G401 (cell line): Measurements from ENCODE around the gene ILKAP. TPM values are rescaled to one million over a fixed set of nuclear protein-coding genes. Genes with fewer than 3 reads are reported as not detected.

ENCODE experiments used
- DNase-seq: peaks from one replicate; pipeline ENCODE4 v3.0.0-alpha.2; 2015; ENCODE audit warnings: low spot score
- in situ Hi-C: cut with HindIII; loops from 2 replicates; pipeline ENCODE4 v1.10.0; 2016; ENCODE audit warnings: low sequenced_read_pairs, mixed read lengths
- total RNA-seq: library from RNA; depleted of rRNA; stranded (reverse); fragments of >200 nt; shearing (Covaris generic); gene quantifications from 2 replicates; pipeline ENCODE4 v1.2.3, GENCODE V29; 2014

The ILKAP gene
- total RNA-seq, 1 experiment from 2014 or later: 65.1 TPM

DNA sequence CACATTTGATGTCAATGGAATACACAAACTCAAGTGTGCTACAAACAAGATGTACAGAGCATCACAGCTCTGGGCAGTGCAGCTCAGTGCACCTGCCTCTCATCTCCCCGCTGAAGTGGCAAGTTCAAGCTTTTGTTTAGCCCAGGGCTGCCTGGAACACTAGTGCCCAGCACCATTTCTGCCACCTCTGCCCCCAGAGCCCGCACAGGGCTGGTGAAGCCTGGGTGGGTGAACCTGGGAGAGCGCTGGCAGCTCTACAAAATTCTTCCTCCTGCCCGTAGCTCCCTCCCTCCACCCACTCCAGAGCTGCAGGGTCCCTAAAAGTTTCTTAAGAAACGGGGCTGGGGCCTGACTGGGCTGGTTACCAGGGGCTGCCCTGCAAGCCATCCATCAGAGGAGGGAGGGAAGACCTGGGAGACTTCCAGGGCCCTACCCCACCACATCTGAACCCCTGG lies 34.8 kb upstream of the ILKAP start:
- no peak for DNase-seq
- in situ Hi-C loops: no loop called here

DNA sequence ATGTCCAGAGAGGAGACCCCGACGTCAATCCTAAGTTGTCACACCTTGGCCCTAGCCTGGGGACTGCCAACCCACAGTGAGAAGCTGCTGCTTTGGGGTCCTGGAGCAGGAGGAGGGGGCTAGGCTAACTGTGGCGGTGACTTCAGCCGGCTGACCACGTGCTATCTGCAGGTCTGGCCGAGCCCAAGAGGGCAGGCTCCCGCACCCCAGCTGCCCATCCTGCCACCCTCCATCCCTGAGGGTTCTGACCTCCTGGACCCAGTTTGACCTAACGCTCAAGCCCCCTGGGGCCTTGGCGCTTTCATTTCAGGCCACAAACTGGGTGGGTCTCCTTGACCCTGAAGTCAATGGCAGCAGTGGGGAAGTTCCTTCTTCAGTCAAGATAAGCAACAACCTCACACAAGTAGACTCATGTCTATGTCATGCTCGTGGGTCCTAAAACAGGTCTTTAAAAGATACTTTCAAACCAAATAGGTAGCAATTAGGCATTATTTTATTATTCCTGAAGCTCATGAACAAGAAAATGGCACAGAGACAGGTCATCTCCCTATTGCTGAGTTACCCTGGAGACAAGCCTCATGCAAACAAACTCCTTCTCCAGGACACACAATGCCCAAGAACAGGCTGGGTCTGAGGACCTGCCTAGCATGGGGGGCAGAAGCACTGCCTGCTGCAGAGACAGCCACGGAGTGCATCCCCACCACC lies 34.1 kb upstream of the ILKAP start:
- DNase-seq: no peak
- in situ Hi-C loops: no loop called here

DNA sequence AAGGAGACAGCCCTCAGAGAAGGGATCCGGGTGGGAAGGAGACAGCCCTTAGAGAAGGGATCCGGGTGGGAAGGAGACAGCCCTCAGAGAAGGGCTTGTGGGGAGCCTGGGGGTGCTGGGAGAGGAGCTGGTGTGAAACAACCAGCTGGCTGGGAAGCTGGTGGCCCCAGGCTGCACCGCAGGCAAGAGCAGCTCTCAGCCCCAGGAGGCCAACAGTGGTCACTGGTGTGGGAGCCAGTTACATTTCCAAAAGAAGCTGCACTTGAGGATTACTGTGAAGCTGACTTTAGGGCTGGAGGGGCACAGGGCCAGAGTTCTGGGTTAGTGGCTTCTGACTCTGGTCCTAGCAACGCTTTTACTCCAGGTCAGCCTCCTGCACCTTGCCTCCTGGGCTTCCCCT lies 33.1 kb upstream of the ILKAP start:
- in situ Hi-C loops: no loop called here
- no peak for DNase-seq

DNA sequence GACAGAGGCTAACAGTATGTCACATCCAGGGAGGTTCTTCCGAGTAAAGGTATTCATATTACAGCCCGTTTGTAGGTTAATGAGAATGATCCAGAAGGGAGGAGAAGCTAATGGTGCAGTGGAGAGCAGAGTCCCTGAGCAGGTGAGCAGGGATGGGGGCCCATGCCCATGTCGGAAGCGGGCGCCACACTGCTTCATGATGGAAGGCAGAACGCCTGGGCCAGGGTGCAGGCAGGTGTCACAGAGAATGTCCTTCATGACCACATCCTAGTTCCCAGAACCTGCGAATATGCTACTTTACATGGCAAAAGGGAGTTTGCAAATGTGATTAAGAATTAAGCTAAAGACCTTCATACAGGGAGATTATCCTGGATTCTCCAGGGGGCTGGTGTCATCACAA lies 32.4 kb upstream of the ILKAP start:
- in situ Hi-C loops: no loop called here
- DNase-seq: no peak

- in situ Hi-C loops: no loop called here
- no peak for DNase-seq
Measured at GRCh38 chr2:238235331-238235732, 31.8 kb upstream of the ILKAP start.

- in situ Hi-C loops: no loop called here
- DNase-seq: no peak
Measured at GRCh38 chr2:238233625-238234024, 30.1 kb upstream of the ILKAP start.

DNA sequence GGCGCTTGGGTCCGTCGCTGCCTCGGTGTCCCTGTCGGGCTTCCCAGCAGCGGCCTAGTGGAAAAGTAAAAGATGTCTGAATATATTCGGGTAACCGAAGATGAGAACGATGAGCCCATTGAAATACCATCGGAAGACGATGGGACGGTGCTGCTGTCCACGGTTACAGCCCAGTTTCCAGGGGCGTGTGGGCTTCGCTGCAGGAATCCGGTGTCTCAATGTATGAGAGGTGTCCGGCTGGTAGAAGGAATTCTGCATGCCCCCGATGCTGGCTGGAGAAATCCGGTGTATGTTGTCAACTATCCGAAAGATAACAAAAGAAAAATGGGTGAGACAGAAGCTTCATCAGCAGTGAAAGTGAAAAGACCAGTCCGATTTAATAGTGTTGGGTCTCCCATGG lies 28.3 kb upstream of the ILKAP start:
- DNase-seq: no peak
- in situ Hi-C loops: no loop called here

DNA sequence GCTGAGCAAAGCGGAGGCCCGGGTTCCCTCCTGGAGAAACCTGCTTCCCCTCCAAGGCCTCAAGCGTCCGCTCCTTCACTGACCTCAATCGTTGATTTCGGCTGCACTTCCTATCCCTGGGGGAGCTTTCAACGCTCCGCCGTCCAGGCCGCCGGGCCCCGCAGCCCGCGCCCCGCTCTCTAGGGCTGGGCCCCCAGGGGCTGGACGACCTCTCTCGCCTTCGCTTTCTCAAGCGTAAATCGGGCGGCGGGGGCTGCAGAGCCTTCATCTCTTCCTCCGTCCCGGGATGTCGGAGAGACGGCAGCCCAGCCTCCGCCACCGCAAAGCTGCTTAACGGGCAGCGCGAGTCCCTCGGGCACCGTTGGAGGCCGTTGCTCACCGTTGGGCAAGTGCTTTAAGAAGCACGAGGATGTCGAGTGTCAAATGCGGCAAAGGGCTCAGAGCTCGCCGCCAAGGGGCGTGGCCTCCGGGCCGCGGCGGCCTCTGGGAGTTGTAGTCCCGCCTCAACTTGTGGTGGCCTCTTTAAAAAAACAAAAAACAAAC lies 27.8 kb upstream of the ILKAP start:
- peak; percentile 82 for DNase-seq
- in situ Hi-C loops: no loop called here

- DNase-seq: no peak
- in situ Hi-C loops: no loop called here
Measured at GRCh38 chr2:238230699-238231098, 27.2 kb upstream of the ILKAP start.

DNA sequence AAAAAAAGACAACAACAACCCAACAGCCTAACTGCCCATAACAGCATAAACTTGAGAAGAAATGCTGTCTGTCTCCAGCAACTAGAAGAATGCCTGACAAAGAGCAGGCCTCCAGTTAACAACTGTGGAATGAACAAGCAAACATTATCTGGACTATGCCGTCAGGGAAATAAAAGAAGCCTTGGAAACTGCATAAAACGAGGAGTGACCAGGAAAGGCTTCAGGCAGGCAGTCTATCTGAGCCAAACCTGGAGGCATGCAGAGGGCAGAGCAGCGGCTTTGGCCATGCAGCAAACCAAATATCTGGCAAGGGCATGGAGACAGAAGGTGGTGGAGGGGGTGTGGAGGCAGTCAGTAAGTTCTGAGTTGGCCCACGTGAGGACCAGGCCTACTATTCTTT lies 25.2 kb upstream of the ILKAP start:
- in situ Hi-C loops: no loop called here
- DNase-seq: peak; percentile 41

GRCh38 chr2:238227587-238228032 lies 24.1 kb upstream of the ILKAP start:
- no peak for DNase-seq
- in situ Hi-C loops: no loop called here

- DNase-seq: no peak
- in situ Hi-C loops: no loop called here
Measured at GRCh38 chr2:238226698-238227586, 23.4 kb upstream of the ILKAP start.

- in situ Hi-C loops: no loop called here
- no peak for DNase-seq
Measured at GRCh38 chr2:238225911-238226697, 22.6 kb upstream of the ILKAP start.

GRCh38 chr2:238225121-238225520 lies 21.6 kb upstream of the ILKAP start:
- no peak for DNase-seq
- in situ Hi-C loops: no loop called here

- in situ Hi-C loops: no loop called here
- no peak for DNase-seq
Measured at GRCh38 chr2:238224356-238225035, 21.0 kb upstream of the ILKAP start.

DNA sequence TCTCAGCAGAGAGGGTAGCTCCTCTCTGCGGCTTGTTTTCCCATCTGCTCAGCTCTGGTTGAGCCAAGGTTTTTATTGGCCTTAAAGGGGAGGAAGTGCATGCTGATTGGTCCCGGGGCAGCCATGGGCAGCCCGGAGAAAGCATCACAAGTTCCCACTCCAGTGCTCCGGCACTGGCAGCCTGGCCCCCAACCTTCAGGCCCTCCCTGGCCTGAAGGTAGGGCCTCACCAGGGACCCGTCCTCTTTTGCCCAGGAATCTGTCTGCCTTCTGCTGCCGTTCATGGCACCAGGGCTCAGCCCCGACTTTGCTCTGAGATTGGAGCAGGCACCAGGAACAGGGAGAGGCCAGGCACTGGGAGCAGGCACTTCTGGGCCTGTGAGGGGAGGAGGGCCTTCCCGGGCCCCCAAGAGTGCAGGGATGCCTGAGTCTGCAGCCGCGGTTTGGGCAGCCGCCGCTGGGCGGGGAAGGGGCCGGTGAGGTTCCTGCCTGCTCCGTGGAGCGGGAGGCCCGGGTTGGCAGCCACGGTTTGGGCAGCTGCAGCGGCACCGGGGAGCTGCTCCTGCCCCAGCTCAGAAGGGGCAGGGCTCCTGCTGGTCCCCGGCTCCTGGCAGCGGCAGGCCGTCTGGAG lies 17.5 kb upstream of the ILKAP start:
- DNase-seq: peak; percentile 97
- in situ Hi-C loops: no loop called here

GRCh38 chr2:238220274-238220891 lies 16.9 kb upstream of the ILKAP start:
- DNase-seq: no peak
- in situ Hi-C loops: no loop called here

DNA sequence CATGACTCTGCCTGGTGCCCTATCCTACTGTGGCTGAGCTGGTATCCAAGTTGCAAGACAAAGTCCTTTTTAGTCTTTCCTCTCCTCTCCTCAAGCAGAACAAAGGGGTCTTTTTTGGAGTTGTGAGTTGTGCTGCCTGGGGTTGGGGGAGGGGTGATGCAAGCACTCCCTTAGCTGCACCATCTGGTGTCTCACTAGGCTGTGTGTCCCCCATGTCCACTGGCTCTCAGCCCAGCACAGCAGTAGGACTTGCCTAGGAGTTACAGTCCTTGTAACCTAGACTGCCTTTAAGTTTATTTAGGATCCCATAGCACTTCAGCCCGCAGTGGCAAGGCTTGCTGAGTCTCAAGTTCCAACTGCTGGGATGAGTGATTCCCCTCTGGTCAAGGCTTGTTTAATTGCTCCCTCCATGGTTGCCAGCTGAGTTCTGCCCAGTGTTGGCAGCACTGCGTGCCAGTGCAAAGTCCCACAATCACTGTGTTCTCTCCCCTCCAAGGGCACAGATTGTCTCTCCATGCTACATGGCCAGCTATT lies 13.2 kb upstream of the ILKAP start:
- in situ Hi-C loops: no loop called here
- peak; percentile 59 for DNase-seq
